ENCODE data around the gene PINK1. TPM values are rescaled to one million over a fixed set of nuclear protein-coding genes. Genes with fewer than 3 reads are reported as not detected.

Gene PINK1
- polyA plus RNA-seq, 1 of the 3 experiments (the other 2 are of a cell fraction) = 24.4 TPM

GRCh38 chr1:20633190-20634064 is at the start of gene PINK1 (continued):
- TF ChIP-seq ZBTB33 (IDR thresholded peaks at IDR 0.05; ENCODE audit: borderline replicate concordance, low read depth) (no peak), GATA2 (CRISPR knock-in tag; IDR thresholded peaks at IDR 0.05) (no peak), SMC3 (IDR thresholded peaks at IDR 0.05; ENCODE audit: low read depth, low read length) (peak; percentile 90), NRF1 (IDR thresholded peaks at IDR 0.05; ENCODE audit: low read depth, low read length) (peak; percentile 93), RXRA (IDR thresholded peaks at IDR 0.05; ENCODE audit: borderline replicate concordance, low read depth) (no peak), FOXJ3 (CRISPR knock-in tag; IDR thresholded peaks at IDR 0.05) (no peak), RFX5 (IDR thresholded peaks at IDR 0.05; ENCODE audit: low read length) (no peak), IRF3 (IDR thresholded peaks at IDR 0.05; ENCODE audit: low read depth, low read length) (no peak)

- WGBS (ENCODE audit: low lambda C conversion rate) = 100% methylated on average over 2 of the region's 2 CpGs
- Histone ChIP-seq H3K36me3 (replicated peaks in 1 of 2; ENCODE audit: control insufficient read depth in 1 of 2, insufficient read depth in 2 of 2, low read length in 1 of 2) (no peaks in the 10 kb centered on the region), H3F3A (replicated peaks; ENCODE audit: insufficient read depth) (no peaks in the 10 kb centered on the region), H2AFZ (ENCODE audit: low read depth) (no peak overlapping the region), H4K20me1 (ENCODE audit: insufficient read depth) (no peaks in the 10 kb centered on the region), H3K9me3 (no peaks in the 10 kb centered on the region), H3K79me2 (ENCODE audit: insufficient read depth) (no peaks in the 10 kb centered on the region), H3K27ac (ENCODE audit: low read depth in 2 of 2, low read length in 1 of 2) (no peak overlapping the region), H3K4me3 (ENCODE audit: low read depth in 2 of 2, low read length in 1 of 2) (no peak overlapping the region), H3K9ac (no peak overlapping the region), H3K27me3 (ENCODE audit: insufficient read depth) (no peaks in the 10 kb centered on the region), H3K4me2 (no peak overlapping the region), H3K4me1 (ENCODE audit: control insufficient read depth in 1 of 2, insufficient read depth in 2 of 2, low read depth in 1 of 2, low read length in 1 of 2) (no peaks in the 10 kb centered on the region), H3K9me2 (no peaks in the 10 kb centered on the region)
- TF ChIP-seq REST (IDR thresholded peaks at IDR 0.05; ENCODE audit: low read depth, low read length) (no peak), NRF1 (IDR thresholded peaks at IDR 0.05; ENCODE audit: low read depth, low read length) (no peak)
- ChIA-PET POLR2A (interaction anchor here (0.6 kb wide), 1 partner anchor 1975 kb away, joined by 3 read pairs; no protein-coding TSS in a partner anchor), CTCF (interaction anchor here (0.7 to 2.9 kb wide), 4 partner anchors 10 to 670 kb away, joined by 3 to 13 read pairs (median 3); no protein-coding TSS in a partner anchor)
- DNase-seq = no peak
These were observed 48.4 kb upstream of the PINK1 start for GRCh38 chr1:20584890-20585289.
